Gastrocnemius medialis (tissue), 4 donors: ENCODE data around the gene PCNX2. TPM values are rescaled to one million over a fixed set of nuclear protein-coding genes. Genes with fewer than 3 reads are reported as not detected.

Experiments
- ATAC-seq, 2 donors: fragments of 150-250 bp; one replicate each; pipeline ENCODE4 v1.9.1; 2016
- DNase-seq, 2 donors: peaks; one replicate each; pipeline ENCODE4 v3.0.0-alpha.2; 2019
- H3K27ac ChIP-seq, 4 donors: fragments of 200-600 bp; sonication (generic); 1 replicate in 1 of 4; 2 replicates in 3 of 4; pipeline ENCODE4 v1.5.1; 2016 to 2018; ENCODE audit warnings: mild to moderate bottlenecking in 2 of 4, moderate library complexity in 1 of 4
- H3K27me3 ChIP-seq, 3 donors: fragments of 200-600 bp; sonication (generic) in 2 of 3; 1 replicate in 1 of 3; 2 replicates in 2 of 3; pipeline versions ENCODE4 v1.5.1 to v1.6.0; 2016 to 2019; ENCODE audit warnings: mild to moderate bottlenecking in 1 of 3, moderate library complexity in 1 of 3
- H3K36me3 ChIP-seq, 2 donors: fragments of 200-600 bp; sonication (generic) in 1 of 2; one replicate each; pipeline ENCODE4 v1.5.1; 2017 to 2018
- H3K4me1 ChIP-seq, 2 donors: fragments of 200-600 bp; sonication (generic) in 1 of 2; one replicate each; pipeline ENCODE4 v1.5.1; 2016 to 2017; ENCODE audit warnings: mild to moderate bottlenecking in 2 of 2
- H3K4me3 ChIP-seq, 4 donors: fragments of 200-600 bp; sonication (generic) in 3 of 4; 1 replicate in 1 of 4; 2 replicates in 3 of 4; pipeline ENCODE4 v1.5.1; 2016 to 2019; ENCODE audit warnings: mild to moderate bottlenecking in 2 of 4
- H3K9me3 ChIP-seq, 3 donors: fragments of 200-600 bp; sonication (generic) in 2 of 3; 1 replicate in 1 of 3; 2 replicates in 2 of 3; pipeline ENCODE4 v1.5.1; 2016 to 2019
- POLR2A ChIP-seq, 2 donors: fragments of 450-650 bp; IDR thresholded peaks; one replicate each; pipeline ENCODE4 v1.6.1; 2017; ENCODE audit warnings: antibody characterized with exemption in 2 of 2, mild to moderate bottlenecking in 2 of 2, moderate library complexity in 2 of 2
- in situ Hi-C, 4 donors: fragments of 200-750 bp; cut with MboI; loops; one replicate each; pipeline versions ENCODE4 v1.15.0 to v1.8.0; 2017; ENCODE audit warnings: low sequenced_read_pairs in 4 of 4
- intact Hi-C: fragments of 100-400 bp; cut with DNase I; formaldehyde crosslinking; loops from one replicate; pipeline ENCODE4 v1.15.1; 2023; ENCODE audit warnings: low total_unique reads
- total RNA-seq, 4 donors: library from RNA; depleted of rRNA; stranded (reverse); fragments of >200 nt; gene quantifications; one replicate each; pipeline versions ENCODE4 v1.1.0 to v1.2.3, GENCODE V29; 2016
- TF ChIP-seq, protein P1 (sequence below), 5 experiments: fragments of 450-650 bp in 3 of 5; fragments of 200-600 bp in 2 of 5; sonication (generic) in 2 of 5; IDR thresholded peaks in 4 of 5; conservative IDR thresholded peaks in 1 of 5; 1 replicate in 4 of 5; 2 replicates in 1 of 5; pipeline ENCODE4 v1.5.1; 2016 to 2019; ENCODE audit warnings: antibody characterized with exemption in 5 of 5, mild to moderate bottlenecking in 3 of 5, moderate library complexity in 3 of 5

The PCNX2 gene
- total RNA-seq, 4 donors from 2014 or later: 0.34 to 5.6 (median 1.9) TPM

DNA sequence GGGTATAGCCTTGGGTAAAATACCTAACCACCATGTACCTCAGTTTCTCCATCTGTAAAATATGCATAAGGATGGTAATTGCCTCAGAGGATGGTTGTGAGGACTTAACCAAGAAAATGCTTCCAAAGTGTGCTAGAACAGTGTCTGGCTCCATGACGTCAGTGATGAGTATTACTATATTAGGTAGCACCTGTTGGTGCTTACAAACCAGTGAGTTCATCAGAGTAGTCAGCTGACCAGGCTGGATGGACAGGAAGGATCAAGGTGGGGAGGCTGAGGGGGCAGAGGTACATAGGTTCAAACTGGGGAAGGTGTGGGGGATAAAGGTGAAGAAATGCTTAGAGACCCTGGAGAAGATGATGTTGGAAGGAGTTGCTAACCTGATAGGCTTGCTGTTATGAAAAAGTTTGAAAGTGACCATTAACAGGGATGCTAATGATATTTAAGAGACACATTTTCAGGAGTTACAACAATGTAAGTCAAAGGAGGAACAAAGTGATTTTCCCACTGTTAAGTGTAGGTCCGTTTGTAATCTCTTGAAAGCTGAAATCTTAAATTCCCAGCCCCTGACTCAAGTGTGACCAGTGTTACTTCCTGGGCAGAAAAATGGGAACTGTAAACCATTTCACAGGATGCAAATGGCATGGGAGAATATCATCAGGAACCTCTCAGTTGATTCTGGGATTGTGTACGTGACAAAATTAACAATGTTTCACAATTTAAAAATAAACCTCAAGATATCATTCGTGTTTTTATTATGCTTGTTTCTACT lies 340.7 kb downstream of the PCNX2 start:
- H3K27me3 ChIP-seq: no peaks in the 10 kb centered on the region
- in situ Hi-C loops (loop anchor here in 2 of 4 donors (25.0 kb wide), 1 partner anchor 317 kb away; the partner anchor contains the start of gene SIPA1L2 (in 2 of the 2)), intact Hi-C loops (loop anchor here (5.0 kb wide), 2 partner anchors 147 to 322 kb away; partner anchors contain the start of genes MAP10 and SIPA1L2)
- H3K4me3 ChIP-seq: no peak overlapping the region
- H3K27ac ChIP-seq: no peak overlapping the region
- no peak for ATAC-seq
- H3K4me1 ChIP-seq: peaks cover 17 to 25% of the 10 kb centered on the region in 2 donors
- H3K9me3 ChIP-seq: no peaks in the 10 kb centered on the region
- TF ChIP-seq, protein P1, sequence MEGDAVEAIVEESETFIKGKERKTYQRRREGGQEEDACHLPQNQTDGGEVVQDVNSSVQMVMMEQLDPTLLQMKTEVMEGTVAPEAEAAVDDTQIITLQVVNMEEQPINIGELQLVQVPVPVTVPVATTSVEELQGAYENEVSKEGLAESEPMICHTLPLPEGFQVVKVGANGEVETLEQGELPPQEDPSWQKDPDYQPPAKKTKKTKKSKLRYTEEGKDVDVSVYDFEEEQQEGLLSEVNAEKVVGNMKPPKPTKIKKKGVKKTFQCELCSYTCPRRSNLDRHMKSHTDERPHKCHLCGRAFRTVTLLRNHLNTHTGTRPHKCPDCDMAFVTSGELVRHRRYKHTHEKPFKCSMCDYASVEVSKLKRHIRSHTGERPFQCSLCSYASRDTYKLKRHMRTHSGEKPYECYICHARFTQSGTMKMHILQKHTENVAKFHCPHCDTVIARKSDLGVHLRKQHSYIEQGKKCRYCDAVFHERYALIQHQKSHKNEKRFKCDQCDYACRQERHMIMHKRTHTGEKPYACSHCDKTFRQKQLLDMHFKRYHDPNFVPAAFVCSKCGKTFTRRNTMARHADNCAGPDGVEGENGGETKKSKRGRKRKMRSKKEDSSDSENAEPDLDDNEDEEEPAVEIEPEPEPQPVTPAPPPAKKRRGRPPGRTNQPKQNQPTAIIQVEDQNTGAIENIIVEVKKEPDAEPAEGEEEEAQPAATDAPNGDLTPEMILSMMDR (IDR thresholded peaks at IDR 0.05 in 4 of 5, conservative IDR thresholded peaks at IDR 0.05 in 1 of 5): no peak
- TF ChIP-seq POLR2A (IDR thresholded peaks at IDR 0.05): no peak
- DNase-seq: no peak
- H3K36me3 ChIP-seq: peaks cover 0 to 20% of the 10 kb centered on the region in 2 donors

DNA sequence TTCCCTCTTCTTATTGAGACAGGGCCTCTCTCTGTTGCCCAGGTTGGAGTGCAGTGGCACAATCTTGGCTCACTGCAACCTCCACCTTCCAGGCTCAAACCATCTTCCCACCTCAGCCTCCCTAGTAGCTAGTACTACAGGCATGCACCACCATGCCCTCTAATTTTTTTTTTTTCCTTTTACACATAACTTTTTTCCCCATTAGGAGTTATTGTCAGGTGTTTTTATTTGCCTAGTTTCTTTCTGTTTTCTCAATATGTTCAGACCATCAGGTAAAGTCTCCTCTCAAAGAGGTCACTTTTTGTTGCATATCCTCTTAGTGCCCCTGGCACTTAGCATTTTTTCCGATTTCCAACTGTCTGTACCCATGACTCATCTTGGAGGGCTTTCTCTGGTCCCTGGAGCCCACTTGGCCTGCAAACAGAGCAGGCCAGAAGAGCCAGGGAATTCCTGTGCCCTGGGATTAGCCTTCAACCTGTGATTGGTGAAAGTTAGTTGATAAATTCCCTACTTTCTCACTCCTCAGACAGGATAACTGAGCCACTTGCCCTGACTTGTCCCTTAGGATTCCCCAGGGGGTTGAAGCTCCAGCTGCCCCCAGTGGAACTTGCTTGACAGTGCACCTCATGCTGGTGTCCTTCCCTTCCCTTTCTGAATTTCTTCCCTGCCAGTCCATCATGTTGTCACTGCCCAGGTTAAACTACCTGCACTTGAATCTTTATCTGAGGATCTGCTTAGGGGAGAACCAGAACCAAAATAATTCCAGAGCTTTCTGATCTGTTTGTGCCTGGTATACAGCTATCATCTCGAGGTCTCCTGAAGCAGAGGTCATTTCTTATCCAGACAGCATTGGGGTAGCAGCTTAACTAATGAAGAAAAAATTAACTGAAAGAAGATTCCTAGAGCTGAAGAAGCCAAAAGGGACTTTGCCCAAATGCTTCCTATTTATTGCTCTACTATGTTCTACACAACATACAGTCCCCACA lies 342.7 kb downstream of the PCNX2 start:
- no peak for TF ChIP-seq POLR2A (IDR thresholded peaks at IDR 0.05)
- TF ChIP-seq, protein P1 (IDR thresholded peaks at IDR 0.05 in 4 of 5, conservative IDR thresholded peaks at IDR 0.05 in 1 of 5): peak; percentile 18 to 67 (median 55)
- intact Hi-C loops: loop anchor here (5.0 kb wide), 2 partner anchors 146 to 321 kb away; partner anchors contain the start of genes MAP10 and SIPA1L2
- Histone ChIP-seq H3K9me3 (no peaks in the 10 kb centered on the region), H3K4me1 (peaks cover 19 to 27% of the 10 kb centered on the region in 2 donors), H3K27me3 (no peaks in the 10 kb centered on the region), H3K27ac (no peak overlapping the region), H3K36me3 (peaks cover 0 to 14% of the 10 kb centered on the region in 2 donors), H3K4me3 (no peak overlapping the region)
- DNase-seq (peak in 1 of 2 donors; percentile 37), ATAC-seq (peak in 1 of 2 donors; percentile 26)
- in situ Hi-C loops: loop anchor here in 2 of 4 donors (25.0 kb wide), 1 partner anchor 316 kb away; the partner anchor contains the start of gene SIPA1L2 (in 2 of the 2)

DNA sequence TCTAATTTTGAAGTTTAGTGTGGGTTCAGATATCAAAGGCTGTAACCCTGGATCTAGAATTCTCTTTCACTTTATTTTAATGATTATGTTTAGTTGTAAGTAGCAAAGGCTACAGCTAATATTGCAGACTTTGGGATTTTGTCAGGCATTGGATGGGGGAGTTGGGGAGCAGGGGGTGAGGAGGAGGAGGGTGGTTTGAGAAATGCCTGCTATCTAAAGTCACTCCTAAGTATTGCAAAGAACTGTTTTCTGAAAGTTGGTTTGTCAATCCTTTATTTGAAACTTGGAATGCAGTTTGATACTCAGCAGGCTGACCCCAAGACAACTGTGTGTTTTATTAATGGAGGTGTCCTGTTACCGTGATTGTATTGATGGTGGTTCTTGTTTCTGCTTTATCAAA lies 343.9 kb downstream of the PCNX2 start:
- no peak for ATAC-seq
- Histone ChIP-seq H3K9me3 (no peaks in the 10 kb centered on the region), H3K36me3 (peaks cover 0 to 5% of the 10 kb centered on the region in 2 donors), H3K27me3 (no peaks in the 10 kb centered on the region), H3K4me1 (peaks cover 19 to 27% of the 10 kb centered on the region in 2 donors), H3K27ac (peak overlapping the region; percentile 88 to 96 (median 92)), H3K4me3 (peak overlapping the region; percentile 77 to 94 (median 88))
- intact Hi-C loops: loop anchor here (2.0 to 5.0 kb wide), 3 partner anchors 13 to 319 kb away; partner anchors contain the start of genes MAP10 and SIPA1L2
- TF ChIP-seq POLR2A (IDR thresholded peaks at IDR 0.05): no peak
- TF ChIP-seq, protein P1 (IDR thresholded peaks at IDR 0.05 in 4 of 5, conservative IDR thresholded peaks at IDR 0.05 in 1 of 5): no peak
- in situ Hi-C loops: loop anchor here in 2 of 4 donors (25.0 kb wide), 1 partner anchor 314 kb away; the partner anchor contains the start of gene SIPA1L2 (in 2 of the 2)
- DNase-seq: no peak

DNA sequence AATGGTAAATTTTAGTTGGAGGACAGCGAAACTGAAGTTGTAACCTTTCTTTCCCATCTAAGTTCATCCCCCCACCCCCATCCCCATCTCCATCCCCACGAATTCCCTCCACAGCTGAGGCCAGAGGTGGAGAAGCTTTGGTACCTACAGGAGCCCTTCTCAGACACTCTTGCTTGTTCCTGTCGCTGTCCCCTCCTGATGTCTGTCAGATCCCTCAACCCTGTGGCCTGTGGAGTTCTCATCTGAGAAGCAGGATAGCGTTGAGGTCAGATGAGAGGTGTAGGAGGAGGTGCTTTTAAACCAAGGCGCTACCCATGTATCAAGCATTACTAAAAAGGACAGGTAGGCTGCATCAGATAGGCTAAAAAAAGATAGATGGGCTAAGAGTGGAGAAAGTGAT lies 344.3 kb downstream of the PCNX2 start:
- H3K36me3 ChIP-seq: peaks cover 0 to under 1% of the 10 kb centered on the region in 2 donors
- H3K27me3 ChIP-seq: no peaks in the 10 kb centered on the region
- H3K4me1 ChIP-seq: peaks cover 19 to 27% of the 10 kb centered on the region in 2 donors
- intact Hi-C loops: loop anchor here (2.0 to 5.0 kb wide), 3 partner anchors 14 to 319 kb away; partner anchors contain the start of genes MAP10 and SIPA1L2
- peak overlapping the region; percentile 77 to 94 (median 88) for H3K4me3 ChIP-seq
- H3K9me3 ChIP-seq: no peaks in the 10 kb centered on the region
- in situ Hi-C loops: loop anchor here in 2 of 4 donors (25.0 kb wide), 1 partner anchor 314 kb away; the partner anchor contains the start of gene SIPA1L2 (in 2 of the 2)
- DNase-seq (no peak), ATAC-seq (peak; percentile 15 to 43)
- TF ChIP-seq, protein P1 (IDR thresholded peaks at IDR 0.05 in 4 of 5, conservative IDR thresholded peaks at IDR 0.05 in 1 of 5): no peak
- TF ChIP-seq POLR2A (IDR thresholded peaks at IDR 0.05): no peak
- peak overlapping the region; percentile 88 to 96 (median 92) for H3K27ac ChIP-seq
